Naive thymus-derived CD4-positive, alpha-beta T cell (primary cell): ENCODE results near the gene SSTR1. TPM values are rescaled to one million over a fixed set of nuclear protein-coding genes. Genes with fewer than 3 reads are reported as not detected.
"Not testable (repeated sequence)": the region's sequence is repeated elsewhere in the genome, so short reads cannot be mapped to it uniquely, and the experiment has no call there.

ENCODE experiments used
- ATAC-seq: fragments of 150-1000 bp; cut with Tn5 transposase; 2 replicates; pipeline ENCODE4 v1.10.0; 2021; ENCODE audit warnings: mild to moderate bottlenecking, moderate library complexity
- CTCF ChIA-PET: fragments of 350-600 bp; sonication (Branson Sonifier 250); formaldehyde crosslinking; loops from one replicate; lab custom pipeline; 2021; ENCODE audit warnings: antibody characterized with exemption; lab: Charles Lee
- POLR2A ChIA-PET: fragments of 350-600 bp; sonication (Branson Sonifier 250); formaldehyde crosslinking; loops from one replicate; lab custom pipeline; 2021; ENCODE audit warnings: antibody characterized with exemption, inconsistent platforms; lab: Charles Lee
- DNase-seq, 9 donors: peaks; one replicate each; pipeline versions ENCODE4 v3.0.0 to v3.0.0-alpha.2; 2020 to 2022; ENCODE audit warnings: mixed read lengths in 1 of 9
- H3K27ac ChIP-seq: one replicate; pipeline ENCODE4 v1.7.0; 2013; ENCODE audit warnings: mild to moderate bottlenecking, low read depth, low read length, moderate library complexity
- H3K27me3 ChIP-seq, 2 donors: one replicate each; pipeline ENCODE4 v1.7.0; 2013; ENCODE audit warnings: low read length in 2 of 2, mild to moderate bottlenecking in 2 of 2, moderate library complexity in 2 of 2; ENCODE audit not compliant: control insufficient read depth in 2 of 2, insufficient read depth in 2 of 2
- H3K36me3 ChIP-seq, 3 experiments: 1 replicate in 2 of 3; 2 replicates in 1 of 3; pipeline ENCODE4 v1.7.0; 2013; ENCODE audit warnings: low read length in 3 of 3, mild to moderate bottlenecking in 3 of 3, moderate library complexity in 1 of 3; ENCODE audit not compliant: insufficient read depth in 3 of 3, control insufficient read depth in 2 of 3
- H3K4me1 ChIP-seq, 2 donors: one replicate each; pipeline ENCODE4 v1.7.0; 2013; ENCODE audit warnings: low read length in 2 of 2, mild to moderate bottlenecking in 2 of 2, moderate library complexity in 1 of 2; ENCODE audit not compliant: control insufficient read depth in 2 of 2, insufficient read depth in 2 of 2
- H3K4me3 ChIP-seq: 2 replicates; pipeline ENCODE4 v1.7.0; 2013; ENCODE audit warnings: mild to moderate bottlenecking, low read length
- H3K9me3 ChIP-seq, 3 experiments: 1 replicate in 2 of 3; 2 replicates in 1 of 3; pipeline ENCODE4 v1.7.0; 2013; ENCODE audit warnings: low read length in 3 of 3; ENCODE audit not compliant: control insufficient read depth in 2 of 3
- H3K27ac Mint-ChIP-seq, 9 donors: one replicate each; pipeline ENCODE4 v1.8.0; 2020 to 2022; ENCODE audit warnings: mixed read lengths in 9 of 9, mild to moderate bottlenecking in 8 of 9, moderate library complexity in 5 of 9, inconsistent platforms in 2 of 9
- H3K27me3 Mint-ChIP-seq, 5 donors: one replicate each; pipeline ENCODE4 v1.8.0; 2021 to 2022; ENCODE audit warnings: mixed read lengths in 5 of 5, mild to moderate bottlenecking in 1 of 5
- H3K36me3 Mint-ChIP-seq, 5 donors: one replicate each; pipeline ENCODE4 v1.8.0; 2020 to 2022; ENCODE audit warnings: mixed read lengths in 5 of 5, mild to moderate bottlenecking in 3 of 5, inconsistent platforms in 1 of 5
- H3K4me1 Mint-ChIP-seq, 7 donors: one replicate each; pipeline ENCODE4 v1.8.0; 2020 to 2022; ENCODE audit warnings: mixed read lengths in 7 of 7, mild to moderate bottlenecking in 3 of 7, inconsistent platforms in 1 of 7
- H3K4me3 Mint-ChIP-seq, 10 donors: one replicate each; pipeline ENCODE4 v1.8.0; 2020 to 2022; ENCODE audit warnings: mild to moderate bottlenecking in 10 of 10, mixed read lengths in 10 of 10, moderate library complexity in 6 of 10, inconsistent platforms in 2 of 10
- H3K9me3 Mint-ChIP-seq, 11 donors: one replicate each; pipeline ENCODE4 v1.8.0; 2020 to 2022; ENCODE audit warnings: mixed read lengths in 11 of 11, mild to moderate bottlenecking in 4 of 11, inconsistent platforms in 1 of 11, moderate library complexity in 1 of 11
- intact Hi-C, 2 donors: fragments of 100-400 bp; cut with micrococcal nuclease; formaldehyde crosslinking; loops; one replicate each; pipeline ENCODE4 v1.15.1; 2023
- polyA plus RNA-seq, 2 donors: library from polyadenylated mRNA; unstranded; fragments of 300-500 nt; fragmentation: Illumina TruSeq; gene quantifications; one replicate each; pipeline ENCODE4 v1.2.3, GENCODE V29; 2021
- total RNA-seq, 6 experiments: library from RNA in 5 of 6; stranded (reverse) in 5 of 6; gene quantifications; 1 replicate in 5 of 6; 2 replicates in 1 of 6; pipeline ENCODE4 v1.2.3 and lab custom pipeline; 2021 to 2026

The SSTR1 gene
- total and polyA plus RNA-seq, 7 experiments from 2014 or later, result not detected

- H3K27me3 ChIP-seq, H3K36me3 Mint-ChIP-seq, H3K27me3 Mint-ChIP-seq, H3K9me3 ChIP-seq, POLR2A ChIA-PET, intact Hi-C loops, H3K27ac ChIP-seq, CTCF ChIA-PET, H3K4me3 ChIP-seq, H3K27ac Mint-ChIP-seq, DNase-seq, H3K4me3 Mint-ChIP-seq, H3K9me3 Mint-ChIP-seq, ATAC-seq, H3K4me1 ChIP-seq, H3K36me3 ChIP-seq: not testable (repeated sequence)
- H3K4me1 Mint-ChIP-seq, result peaks cover 0 to 14% (median 9%) of the 10 kb centered on the region in 7 donors
These were observed 16.9 kb upstream of the SSTR1 start for GRCh38 chr14:38190846-38191245.

- H3K27ac Mint-ChIP-seq, DNase-seq, H3K4me1 ChIP-seq, H3K4me3 ChIP-seq, CTCF ChIA-PET, ATAC-seq, H3K9me3 ChIP-seq, H3K27me3 ChIP-seq, POLR2A ChIA-PET, H3K4me3 Mint-ChIP-seq, H3K36me3 ChIP-seq, H3K9me3 Mint-ChIP-seq, H3K27ac ChIP-seq, H3K27me3 Mint-ChIP-seq, H3K4me1 Mint-ChIP-seq, intact Hi-C loops, H3K36me3 Mint-ChIP-seq: not testable (repeated sequence)
These were observed 16.2 kb upstream of the SSTR1 start for GRCh38 chr14:38191491-38191890.

DNA sequence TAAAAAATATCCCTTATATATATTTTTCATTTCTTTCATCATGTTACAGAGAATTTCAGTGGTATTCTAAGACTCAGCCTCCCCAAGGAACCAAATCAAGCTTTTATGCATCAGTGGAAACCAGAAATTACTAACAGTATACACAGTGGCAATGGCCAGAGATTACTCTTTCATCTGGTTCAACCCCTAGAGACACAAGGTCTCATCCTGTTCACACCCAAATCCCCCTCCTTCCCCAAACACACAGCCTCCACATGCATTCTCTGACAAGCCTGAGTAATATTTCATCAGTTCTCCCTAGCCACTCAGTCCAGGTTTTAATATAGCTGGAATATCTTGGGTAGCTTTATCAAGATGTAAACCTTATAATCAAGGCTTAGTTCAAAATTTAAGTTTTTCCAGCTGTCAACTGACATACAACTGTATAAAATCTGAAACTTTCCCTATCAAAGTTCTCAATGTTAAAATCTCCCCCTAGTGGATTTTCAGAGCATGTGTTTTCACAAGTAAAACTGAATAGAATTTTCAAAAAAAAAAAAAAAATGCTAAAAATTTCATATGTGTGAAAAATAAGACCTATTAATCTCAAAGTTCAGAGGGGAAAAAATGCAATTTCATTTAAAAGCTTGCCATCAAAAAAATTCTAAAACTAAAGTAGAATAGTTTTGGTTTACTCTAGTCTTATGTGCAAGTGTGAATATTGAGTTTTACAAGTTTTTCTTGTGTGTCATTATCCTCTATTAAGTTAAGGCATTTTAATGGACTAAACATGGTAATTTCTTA, 10.5 kb upstream of the SSTR1 start:
- Histone ChIP-seq H3K27me3 (no peaks in the 10 kb centered on the region), H3K27ac (no peak overlapping the region), H3K9me3 (no peaks in the 10 kb centered on the region), H3K36me3 (no peaks in the 10 kb centered on the region), H3K4me1 (peaks cover 0 to 4% of the 10 kb centered on the region in 2 donors), H3K4me3 (no peak overlapping the region)
- intact Hi-C loops, result loop anchor here (1.0 to 2.0 kb wide), 7 partner anchors 123 to 670 kb away; no protein-coding TSS in a partner anchor
- ChIA-PET CTCF (interaction anchor here (0.7 to 3.1 kb wide), 10 partner anchors 15 to 294 kb away, joined by 3 to 32 read pairs (median 3); no protein-coding TSS in a partner anchor), POLR2A (no interaction called here)
- peak overlapping the region in 1 of 9 donors; percentile 60 for H3K27ac Mint-ChIP-seq
- ATAC-seq (no peak), DNase-seq (peak in 5 of 9 donors; percentile 23 to 49 (median 35))
- peaks cover 0 to 8% (median 5%) of the 10 kb centered on the region in 7 donors for H3K4me1 Mint-ChIP-seq
- H3K4me3 Mint-ChIP-seq, result no peak overlapping the region
- peaks cover 0 to 2% (median 0%) of the 10 kb centered on the region in 5 donors for H3K27me3 Mint-ChIP-seq
- peaks cover 0 to 2% (median 0%) of the 10 kb centered on the region in 11 donors for H3K9me3 Mint-ChIP-seq
- H3K36me3 Mint-ChIP-seq, result no peaks in the 10 kb centered on the region

DNA sequence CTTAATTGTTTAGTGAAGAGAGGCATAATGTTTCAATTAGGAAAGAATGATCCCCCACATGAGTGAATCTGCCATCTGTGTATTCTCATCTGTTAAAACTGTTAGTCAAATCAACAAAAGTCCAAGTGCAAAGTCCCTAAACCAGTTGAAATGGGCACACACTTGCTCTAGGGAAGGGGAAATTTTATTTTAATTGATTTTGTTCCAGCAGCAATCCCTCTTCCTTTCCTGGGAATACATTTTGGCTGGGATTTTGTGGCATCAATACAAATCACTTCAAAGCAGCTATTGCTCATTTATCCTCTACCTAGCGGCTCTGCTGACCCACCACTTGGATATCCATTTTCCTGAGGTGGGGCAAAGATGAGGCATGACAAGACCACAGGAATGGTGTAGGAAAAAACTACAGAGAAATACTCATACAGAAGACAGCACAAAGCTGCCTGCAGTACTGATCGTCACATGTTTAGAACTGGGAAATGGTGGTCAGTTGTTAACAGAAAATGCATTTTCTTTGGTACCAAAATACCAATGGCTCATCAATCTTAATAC, 9.8 kb upstream of the SSTR1 start:
- DNase-seq, result no peak
- no peak overlapping the region for H3K4me3 ChIP-seq
- peaks cover 0 to 4% of the 10 kb centered on the region in 2 donors for H3K4me1 ChIP-seq
- H3K27me3 Mint-ChIP-seq, result peaks cover 0 to 3% (median 0%) of the 10 kb centered on the region in 5 donors
- peaks cover 0 to 2% (median 0%) of the 10 kb centered on the region in 11 donors for H3K9me3 Mint-ChIP-seq
- no peaks in the 10 kb centered on the region for H3K9me3 ChIP-seq
- peaks cover 0 to 8% (median 5%) of the 10 kb centered on the region in 7 donors for H3K4me1 Mint-ChIP-seq
- no peaks in the 10 kb centered on the region for H3K36me3 ChIP-seq
- no peak overlapping the region for H3K27ac Mint-ChIP-seq
- H3K27ac ChIP-seq, result no peak overlapping the region
- no peaks in the 10 kb centered on the region for H3K36me3 Mint-ChIP-seq
- ChIA-PET CTCF (interaction anchor here (0.9 to 3.1 kb wide), 6 partner anchors 16 to 295 kb away, joined by 3 to 32 read pairs (median 4); no protein-coding TSS in a partner anchor), POLR2A (no interaction called here)
- ATAC-seq, result no peak
- no peaks in the 10 kb centered on the region for H3K27me3 ChIP-seq
- intact Hi-C loops, result loop anchor here (1.0 to 2.0 kb wide), 7 partner anchors 124 to 669 kb away; no protein-coding TSS in a partner anchor
- H3K4me3 Mint-ChIP-seq, result no peak overlapping the region

- Histone ChIP-seq H3K36me3 (no peaks in the 10 kb centered on the region), H3K27me3 (no peaks in the 10 kb centered on the region), H3K4me3 (no peak overlapping the region), H3K27ac (no peak overlapping the region), H3K9me3 (no peaks in the 10 kb centered on the region), H3K4me1 (peaks cover 0 to 4% of the 10 kb centered on the region in 2 donors)
- ATAC-seq (no peak), DNase-seq (no peak)
- H3K4me1 Mint-ChIP-seq, result peaks cover 0 to 8% (median 5%) of the 10 kb centered on the region in 7 donors
- ChIA-PET CTCF (interaction anchor here (2.4 to 3.1 kb wide), 2 partner anchors 213 to 295 kb away, joined by 10 to 32 read pairs; no protein-coding TSS in a partner anchor), POLR2A (no interaction called here)
- intact Hi-C loops, result no loop called here
- H3K9me3 Mint-ChIP-seq, result peaks cover 0 to 2% (median 0%) of the 10 kb centered on the region in 11 donors
- H3K4me3 Mint-ChIP-seq, result no peak overlapping the region
- H3K27me3 Mint-ChIP-seq, result peaks cover 0 to 3% (median 0%) of the 10 kb centered on the region in 5 donors
- no peaks in the 10 kb centered on the region for H3K36me3 Mint-ChIP-seq
- H3K27ac Mint-ChIP-seq, result no peak overlapping the region
These were observed 9.3 kb upstream of the SSTR1 start for GRCh38 chr14:38198425-38198824.

- Mint-ChIP-seq H3K9me3 (peaks cover 0 to 2% (median 0%) of the 10 kb centered on the region in 11 donors), H3K4me3 (no peak overlapping the region), H3K36me3 (no peaks in the 10 kb centered on the region), H3K27ac (no peak overlapping the region), H3K4me1 (peaks cover 0 to 8% (median 5%) of the 10 kb centered on the region in 7 donors), H3K27me3 (peaks cover 0 to 3% (median 0%) of the 10 kb centered on the region in 5 donors)
- Histone ChIP-seq H3K4me1 (peaks cover 0 to 4% of the 10 kb centered on the region in 2 donors), H3K9me3 (no peaks in the 10 kb centered on the region), H3K4me3 (no peak overlapping the region), H3K27me3 (no peaks in the 10 kb centered on the region), H3K36me3 (no peaks in the 10 kb centered on the region), H3K27ac (no peak overlapping the region)
- intact Hi-C loops, result no loop called here
- ChIA-PET CTCF (interaction anchor here (1.2 to 3.1 kb wide), 2 partner anchors 208 to 213 kb away, joined by 3 to 32 read pairs; no protein-coding TSS in a partner anchor), POLR2A (no interaction called here)
- ATAC-seq (no peak), DNase-seq (no peak)
These were observed 8.6 kb upstream of the SSTR1 start for GRCh38 chr14:38199076-38199475.
